Measurements from ENCODE around the gene KIF5A. TPM values are rescaled to one million over a fixed set of nuclear protein-coding genes. Genes with fewer than 3 reads are reported as not detected.

The KIF5A gene
- total and polyA plus RNA-seq, 2 donors (not counting 3 experiments of a cell fraction or from before 2014, with no cell fraction given): 0.07 to 0.35 TPM

GRCh38 chr12:57604992-57605810, 55.4 kb downstream of the KIF5A start:
- ChIA-PET POLR2A (no interaction called here), CTCF (interaction anchor here (2.3 to 6.8 kb wide), 2 partner anchors 16 to 22 kb away, joined by 8 to 44 read pairs; no protein-coding TSS in a partner anchor)
- FAIRE-seq (no peak), DNase-seq (ENCODE audit: low read depth, low spot score) (no peak)
- H3K4me1 ChIP-seq (ENCODE audit: control insufficient read depth, extremely low read depth, insufficient read depth, low read length): peaks cover 6% of the 10 kb centered on the region
- peak overlapping the region; percentile 52 for H2AFZ ChIP-seq (ENCODE audit: low read depth, low read length)
- intact Hi-C loops (cut with micrococcal nuclease) (no loop called here), dilution Hi-C loops (cut with MboI; ENCODE audit: extremely low pct_ligation_motif_present, low sequenced_read_pairs) (no loop called here)
- H3K9me3 ChIP-seq (replicated peaks; ENCODE audit: control insufficient read depth, insufficient read depth, low read length): no peaks in the 10 kb centered on the region
- peaks cover 0 to 1% of the 10 kb centered on the region in 2 experiments for H3K36me3 ChIP-seq (ENCODE audit: control insufficient read depth in 2 of 2, extremely low read depth in 1 of 2, insufficient read depth in 2 of 2, low read length in 2 of 2)
- peak overlapping the region; percentile 48 to 72 (median 56) for H3K4me3 ChIP-seq (replicated peaks in 1 of 3; ENCODE audit: insufficient read depth in 1 of 3, low read depth in 1 of 3, low read length in 3 of 3)
- peak overlapping the region; percentile 64 for H3K4me2 ChIP-seq (ENCODE audit: insufficient read depth, low read length)
- TF ChIP-seq GATA2 (IDR thresholded peaks at IDR 0.05; ENCODE audit: insufficient read depth, insufficient read length, low read depth, low read length) (no peak), EZH2 (IDR thresholded peaks at IDR 0.05; ENCODE audit: borderline replicate concordance, low read depth, low read length, severe bottlenecking) (peak; percentile 27)
- no peaks in the 10 kb centered on the region for H3K9me1 ChIP-seq (replicated peaks; ENCODE audit: control insufficient read depth, extremely low read depth, insufficient read depth, low read length)
- H3K27me3 ChIP-seq (ENCODE audit: control insufficient read depth in 2 of 2, insufficient read depth in 2 of 2, low read length in 2 of 2): peaks cover 0 to 4% of the 10 kb centered on the region in 2 experiments
- no peak overlapping the region for H3K27ac ChIP-seq (ENCODE audit: insufficient read depth, low read depth, low read length)
- TSS peak; percentile 55 for BruUV-seq (replicated peaks)
- H3K9ac ChIP-seq (replicated peaks; ENCODE audit: extremely low read depth, insufficient read depth, low read length): peak overlapping the region; percentile 64
- no peaks in the 10 kb centered on the region for H4K20me1 ChIP-seq (replicated peaks; ENCODE audit: control insufficient read depth, extremely low read depth, insufficient read depth, low read length)
- no peaks in the 10 kb centered on the region for H3K79me2 ChIP-seq (ENCODE audit: control insufficient read depth, insufficient read depth, low read length)

GRCh38 chr12:57605811-57606311, 56.0 kb downstream of the KIF5A start:
- H3K27ac ChIP-seq (ENCODE audit: insufficient read depth, low read depth, low read length): no peak overlapping the region
- intact Hi-C loops (cut with micrococcal nuclease) (no loop called here), dilution Hi-C loops (cut with MboI; ENCODE audit: extremely low pct_ligation_motif_present, low sequenced_read_pairs) (no loop called here)
- no peak overlapping the region for H3K4me3 ChIP-seq (replicated peaks in 1 of 3; ENCODE audit: insufficient read depth in 1 of 3, low read depth in 1 of 3, low read length in 3 of 3)
- FAIRE-seq (no peak), DNase-seq (ENCODE audit: low read depth, low spot score) (no peak)
- H3K4me2 ChIP-seq (ENCODE audit: insufficient read depth, low read length): no peak overlapping the region
- BruUV-seq (replicated peaks): no TSS peak
- H3K4me1 ChIP-seq (ENCODE audit: control insufficient read depth, extremely low read depth, insufficient read depth, low read length): peaks cover 7% of the 10 kb centered on the region
- TF ChIP-seq MYC (IDR thresholded peaks at IDR 0.05; ENCODE audit: low read depth, low read length) (no peak), EZH2 (IDR thresholded peaks at IDR 0.05; ENCODE audit: borderline replicate concordance, low read depth, low read length, severe bottlenecking) (no peak), GATA2 (IDR thresholded peaks at IDR 0.05; ENCODE audit: insufficient read depth, insufficient read length, low read depth, low read length) (no peak), JUN (IDR thresholded peaks at IDR 0.05; ENCODE audit: borderline replicate concordance, insufficient read depth, insufficient read length, low read depth) (no peak), CTCF (IDR thresholded peaks at IDR 0.05; ENCODE audit: extremely low read depth in 1 of 2, insufficient read depth in 1 of 2, low read depth in 1 of 2, low read length in 2 of 2) (no peak), POLR2A (IDR thresholded peaks at IDR 0.05; ENCODE audit: low read depth, low read length) (no peak), MAX (IDR thresholded peaks at IDR 0.05; ENCODE audit: insufficient read depth, insufficient read length) (no peak), FOS (IDR thresholded peaks at IDR 0.05; ENCODE audit: borderline replicate concordance, insufficient read depth, low read length) (no peak), POLR2AphosphoS5 (IDR thresholded peaks at IDR 0.05; ENCODE audit: insufficient read depth, low read depth, low read length) (no peak)
- H3K27me3 ChIP-seq (ENCODE audit: control insufficient read depth in 2 of 2, insufficient read depth in 2 of 2, low read length in 2 of 2): peaks cover 0 to 6% of the 10 kb centered on the region in 2 experiments
- no peak overlapping the region for H2AFZ ChIP-seq (ENCODE audit: low read depth, low read length)
- peaks cover 0 to 1% of the 10 kb centered on the region in 2 experiments for H3K36me3 ChIP-seq (ENCODE audit: control insufficient read depth in 2 of 2, extremely low read depth in 1 of 2, insufficient read depth in 2 of 2, low read length in 2 of 2)
- H4K20me1 ChIP-seq (replicated peaks; ENCODE audit: control insufficient read depth, extremely low read depth, insufficient read depth, low read length): no peaks in the 10 kb centered on the region
- no peak overlapping the region for H3K9ac ChIP-seq (replicated peaks; ENCODE audit: extremely low read depth, insufficient read depth, low read length)
- no peaks in the 10 kb centered on the region for H3K79me2 ChIP-seq (ENCODE audit: control insufficient read depth, insufficient read depth, low read length)
- ChIA-PET POLR2A (no interaction called here), CTCF (interaction anchor here (2.3 to 6.8 kb wide), 2 partner anchors 15 to 23 kb away, joined by 8 to 44 read pairs; no protein-coding TSS in a partner anchor)
- H3K9me3 ChIP-seq (replicated peaks; ENCODE audit: control insufficient read depth, insufficient read depth, low read length): no peaks in the 10 kb centered on the region
- no peaks in the 10 kb centered on the region for H3K9me1 ChIP-seq (replicated peaks; ENCODE audit: control insufficient read depth, extremely low read depth, insufficient read depth, low read length)

Measured in endothelial cell of umbilical vein (primary cell).